ENCODE measurements around the gene KCTD15.

The KCTD15 gene

GRCh38 chr19:33798681-33799111 is 2.0 kb downstream of the KCTD15 start:
- no peak for DNase-seq

GRCh38 chr19:33799476-33799875 is 2.8 kb downstream of the KCTD15 start:
- no peak for DNase-seq

- no peak for DNase-seq
Measured at GRCh38 chr19:33800012-33800680, 3.5 kb downstream of the KCTD15 start.

DNA sequence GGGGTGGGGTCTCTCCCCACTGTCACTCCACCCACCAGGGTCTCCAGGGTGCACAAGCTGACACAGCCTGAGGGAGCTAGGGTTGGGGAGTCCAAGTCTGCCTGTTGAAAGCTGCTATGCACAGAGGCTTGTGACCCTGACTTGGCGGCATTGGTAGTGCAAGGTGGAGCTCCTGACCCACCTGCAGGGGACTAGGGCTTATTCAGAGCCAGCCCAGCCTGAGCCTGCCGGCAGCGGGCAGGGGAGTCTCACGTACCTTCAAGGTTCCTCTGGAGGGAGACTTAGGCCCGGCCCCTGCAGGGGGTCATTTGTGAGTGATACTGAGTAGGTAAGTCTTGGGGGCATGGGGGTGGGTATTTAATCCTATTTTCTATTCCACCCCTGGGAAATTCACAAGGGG is 4.7 kb downstream of the KCTD15 start:
- no peak for DNase-seq

- no peak for DNase-seq
Measured at GRCh38 chr19:33802001-33802400, 5.3 kb downstream of the KCTD15 start.

- no peak for DNase-seq
Measured at GRCh38 chr19:33802801-33803200, 6.1 kb downstream of the KCTD15 start.

- no peak for DNase-seq
Measured at GRCh38 chr19:33803383-33803782, 6.7 kb downstream of the KCTD15 start.

DNA sequence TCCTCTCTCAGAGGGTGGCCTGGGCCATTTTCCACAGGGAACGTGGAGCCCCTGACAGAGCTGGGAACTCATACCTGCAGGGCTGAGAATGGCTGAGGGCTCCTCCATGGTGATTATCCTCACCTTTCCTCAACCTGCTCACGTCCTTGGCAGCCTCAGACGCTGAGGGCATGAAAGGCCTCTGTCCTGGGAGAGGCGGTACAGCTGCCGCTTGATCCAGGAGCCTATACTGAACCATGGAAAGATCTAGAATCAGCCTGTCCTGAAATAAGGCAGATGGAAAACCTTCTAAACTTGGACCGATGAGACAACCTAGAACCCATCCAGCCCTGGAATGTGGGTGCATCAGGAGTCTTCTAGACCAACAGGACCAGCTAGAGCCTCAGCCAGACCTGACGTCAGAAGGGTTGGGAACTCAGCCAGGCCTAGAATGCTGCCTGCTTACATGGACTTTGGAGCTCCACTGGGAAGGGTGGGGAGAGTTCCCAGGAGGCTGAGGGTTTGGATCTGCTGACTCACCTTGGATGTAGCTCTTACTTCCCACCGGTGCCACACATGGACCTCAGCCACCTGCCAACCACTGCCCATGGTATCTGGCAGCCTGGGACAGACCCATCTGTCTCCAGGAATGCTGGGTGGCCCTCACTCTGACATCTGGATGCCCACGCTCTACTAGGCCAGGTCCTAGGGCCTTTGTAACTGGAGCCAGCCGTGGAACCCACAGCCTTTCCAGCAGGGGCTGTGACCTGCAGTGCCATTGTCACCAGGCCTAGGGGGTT is 7.5 kb downstream of the KCTD15 start:
- no peak for DNase-seq

DNA sequence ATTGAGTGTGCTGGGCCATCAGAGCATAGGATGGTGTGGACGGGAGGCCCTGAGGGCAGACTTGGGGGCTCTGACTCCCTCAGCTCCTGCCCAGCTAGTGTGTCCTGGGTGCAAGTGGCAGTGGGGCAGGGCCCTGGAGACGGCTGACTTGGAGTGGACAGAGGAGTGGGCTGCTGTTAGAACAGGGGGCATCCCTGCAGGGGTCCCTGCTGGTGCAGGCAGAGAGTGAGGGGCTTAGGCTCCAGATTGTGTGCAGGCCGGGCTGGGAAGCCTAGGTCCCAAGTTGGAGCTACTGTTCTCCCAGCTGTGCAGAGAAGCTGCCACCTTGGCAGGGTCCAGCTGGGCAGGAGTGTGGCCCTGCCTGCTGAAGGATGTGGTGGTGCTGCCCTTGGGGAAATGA is 8.6 kb downstream of the KCTD15 start:
- DNase-seq, result no peak

- DNase-seq, result no peak
Measured at GRCh38 chr19:33805840-33806433, 9.3 kb downstream of the KCTD15 start.

DNA sequence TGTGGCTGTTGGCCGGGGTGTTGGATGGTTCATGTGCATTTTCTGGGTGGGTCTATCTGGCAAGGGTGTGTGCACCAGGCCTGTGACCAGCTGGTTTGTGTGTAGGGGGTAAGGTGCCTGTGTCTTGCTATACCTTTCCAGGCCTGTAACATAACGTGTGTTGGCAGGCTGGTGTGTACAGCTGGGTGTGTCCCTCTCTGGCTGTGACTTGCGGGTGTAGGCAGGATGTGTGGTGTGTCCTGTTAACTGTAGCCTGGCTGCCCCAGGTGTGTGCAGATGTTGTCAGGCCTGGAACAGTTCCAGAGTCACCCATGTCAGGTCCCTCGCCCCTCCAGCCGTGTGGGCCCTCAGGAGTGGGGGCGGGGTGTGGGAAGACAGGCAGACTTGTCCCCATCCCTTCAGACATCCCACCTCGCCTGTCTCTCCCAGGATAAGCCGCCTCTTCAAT is 9.8 kb downstream of the KCTD15 start:
- no peak for DNase-seq

DNA sequence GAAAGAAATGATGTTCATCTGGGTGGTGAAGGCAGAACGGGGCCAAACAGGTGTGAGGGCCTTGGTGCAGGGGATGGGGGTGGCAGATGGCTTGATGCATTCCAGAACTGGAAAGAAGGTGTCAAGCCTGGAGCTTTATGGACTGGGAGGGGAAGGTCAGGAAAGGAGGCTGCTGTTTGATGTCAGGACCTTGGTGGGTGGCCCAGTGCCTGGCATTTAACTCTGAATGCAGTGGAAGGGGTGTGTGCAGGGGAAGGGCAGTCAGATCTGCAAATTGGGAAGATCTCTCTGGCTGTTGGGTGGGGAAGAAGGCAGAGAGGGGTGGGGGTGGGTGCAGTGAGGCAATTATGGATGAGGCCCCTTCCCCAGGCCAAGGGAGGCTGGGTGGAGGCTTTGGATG is 11.7 kb downstream of the KCTD15 start:
- no peak for DNase-seq

GRCh38 chr19:33809960-33810359 is 13.3 kb downstream of the KCTD15 start:
- no peak for DNase-seq

DNA sequence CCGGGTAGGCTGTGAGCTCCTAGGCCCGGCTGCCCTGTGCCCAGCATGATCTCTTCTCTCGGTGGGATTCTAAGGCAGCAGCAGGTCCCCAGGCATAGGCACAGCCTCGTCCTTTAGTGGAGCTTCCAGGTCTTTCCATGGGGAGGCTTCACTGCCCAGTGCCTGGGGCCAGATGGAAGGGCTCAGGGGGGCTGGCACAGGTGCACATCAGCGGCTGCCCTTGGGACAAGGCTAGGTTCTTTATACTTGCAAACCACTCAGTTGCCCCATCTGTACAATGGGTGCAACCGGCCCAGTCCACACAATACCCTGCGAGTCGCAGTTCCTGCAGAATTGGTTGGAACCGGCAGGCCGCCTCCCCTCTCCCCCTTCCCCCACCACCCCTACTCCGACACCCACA is 14.2 kb downstream of the KCTD15 start:
- DNase-seq, result no peak

DNA sequence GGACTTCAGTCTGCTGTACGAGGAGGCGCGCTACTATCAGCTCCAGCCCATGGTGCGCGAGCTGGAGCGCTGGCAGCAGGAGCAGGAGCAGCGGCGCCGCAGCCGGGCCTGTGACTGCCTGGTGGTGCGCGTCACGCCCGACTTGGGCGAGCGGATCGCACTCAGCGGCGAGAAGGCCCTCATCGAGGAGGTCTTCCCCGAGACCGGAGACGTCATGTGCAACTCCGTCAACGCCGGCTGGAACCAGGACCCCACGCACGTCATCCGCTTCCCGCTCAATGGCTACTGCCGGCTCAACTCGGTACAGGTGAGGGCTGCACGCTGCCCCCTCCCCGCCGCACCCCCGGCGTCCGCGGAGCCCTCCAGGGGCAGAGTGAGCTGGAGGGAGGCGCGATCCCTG is 14.6 kb downstream of the KCTD15 start:
- DNase-seq, result no peak

DNA sequence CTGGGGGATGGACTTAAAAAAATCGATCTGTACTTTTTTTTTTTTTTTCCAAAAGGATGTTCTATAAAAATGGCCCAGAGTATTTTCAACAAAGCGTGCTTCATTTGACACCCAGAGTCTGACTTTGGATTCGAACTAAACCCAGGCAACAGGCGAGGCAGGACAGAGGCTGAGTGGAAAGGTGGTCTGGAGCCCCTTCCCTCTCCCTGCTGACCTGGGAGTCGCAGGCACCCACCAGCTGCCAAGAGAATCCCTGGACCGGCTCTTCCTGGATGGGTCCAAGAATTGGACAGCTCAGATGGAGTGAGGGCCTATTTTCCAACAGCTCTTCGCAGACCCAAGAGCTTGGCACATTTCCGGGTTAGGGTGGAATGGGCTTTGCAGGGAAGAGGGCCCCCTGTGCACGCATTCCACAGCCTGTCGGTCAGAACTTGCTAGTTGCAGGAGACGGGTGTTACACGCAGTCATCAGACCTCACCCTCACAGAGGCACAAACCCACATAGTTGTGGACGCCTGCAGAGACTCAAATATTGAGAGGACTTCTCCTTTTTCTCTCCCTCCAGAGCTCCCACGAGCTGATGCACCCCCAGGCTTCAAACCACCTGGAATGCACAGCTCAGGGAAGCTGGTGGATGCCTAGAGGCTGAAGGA is 15.2 kb downstream of the KCTD15 start:
- no peak for DNase-seq

- no peak for DNase-seq
Measured at GRCh38 chr19:33812388-33813330, 16.0 kb downstream of the KCTD15 start.

- DNase-seq, result no peak
Measured at GRCh38 chr19:33813391-33814101, 16.9 kb downstream of the KCTD15 start.

DNA sequence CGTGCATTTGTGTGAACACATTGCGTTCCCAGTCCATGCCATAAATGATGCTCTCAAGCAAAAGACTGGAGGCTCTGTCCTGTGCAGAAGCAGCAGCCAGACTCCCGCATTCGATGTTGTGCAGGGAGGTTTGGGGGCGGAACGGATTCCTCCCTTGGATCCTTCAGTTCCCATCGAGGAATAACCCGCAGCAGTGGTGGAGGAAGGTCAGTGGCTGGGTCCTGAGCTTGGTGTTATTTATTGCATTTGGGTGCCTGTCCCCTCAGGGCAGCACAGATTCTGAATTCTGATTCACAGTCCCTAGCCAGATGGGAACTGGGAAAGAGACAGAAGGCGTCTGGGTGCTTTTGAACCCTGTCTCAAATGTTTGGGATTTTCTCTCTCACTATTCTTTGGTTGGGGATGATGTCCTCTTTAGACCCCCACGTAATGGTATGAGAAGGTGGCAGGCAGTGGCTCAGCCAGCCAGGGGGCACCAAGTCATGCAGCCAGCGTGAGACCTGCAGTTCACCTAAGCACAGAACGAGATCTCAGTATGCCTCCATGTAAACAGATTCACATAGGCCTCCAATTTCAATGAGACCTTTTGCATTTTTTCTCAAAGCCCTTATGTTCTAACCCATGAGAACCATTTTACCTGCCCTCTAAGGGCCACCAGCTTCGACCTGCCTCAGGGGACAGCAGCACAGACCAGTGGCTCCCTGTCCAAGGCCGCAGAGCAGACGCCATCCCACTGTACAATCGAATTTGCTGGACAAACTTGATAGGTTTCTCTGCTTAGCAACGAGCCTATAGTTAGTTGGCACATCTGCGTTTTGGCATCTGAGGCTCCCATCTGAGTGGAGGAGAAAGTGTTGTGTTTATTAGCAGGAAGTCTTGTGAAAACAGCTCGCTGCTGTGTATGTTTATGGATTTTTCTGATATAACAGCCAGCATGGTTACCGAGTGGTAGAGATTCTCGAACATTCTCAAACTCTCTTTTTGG is 17.8 kb downstream of the KCTD15 start:
- DNase-seq, result no peak
